SK-MEL-5 (cell line): ENCODE results near the gene TARS1. TPM values are rescaled to one million over a fixed set of nuclear protein-coding genes. Genes with fewer than 3 reads are reported as not detected.

Source experiments
- DNase-seq: peaks from one replicate; pipeline ENCODE4 v3.0.0-alpha.2; 2016; ENCODE audit warnings: low read depth, low spot score
- in situ Hi-C: cut with HindIII; loops from 2 replicates; pipeline ENCODE4 v1.10.0; 2016; ENCODE audit warnings: low sequenced_read_pairs, high pct_unique_total_duplicates, low pct_unique_long_range_greater_than_20kb
- polyA plus RNA-seq, 2 experiments: library from polyadenylated mRNA; depleted of rRNA; stranded (reverse); fragments of >200 nt; gene quantifications; 2 replicates each; pipeline ENCODE4 v1.2.3, GENCODE V29; 2015
- total RNA-seq: library from RNA; depleted of rRNA; stranded (reverse); fragments of >200 nt; shearing (Covaris generic); gene quantifications from 2 replicates; pipeline ENCODE4 v1.2.3, GENCODE V29; 2014; rRNA removed

Gene TARS1
- 573 and 595 TPM in 2 replicates for total RNA-seq
- 343 and 445 TPM in 2 replicates for polyA plus RNA-seq (2015; cell fraction: cytosol; rRNA removed)
- polyA plus RNA-seq (2015; cell fraction: nucleus; rRNA removed), result 266 and 402 TPM in 2 replicates

GRCh38 chr5:33440482-33441240 lies at the start of gene TARS1:
TARS1 (plus strand) TSS chr5:33440965; CDS start chr5:33441087, 122 bp downstream.
- in situ Hi-C loops, result no loop called here
- DNase-seq, result peak; percentile 100

- in situ Hi-C loops, result no loop called here
- DNase-seq, result no peak
Measured at GRCh38 chr5:33398501-33398900, 42.3 kb upstream of the TARS1 start.

GRCh38 chr5:33400675-33401074 lies 40.1 kb upstream of the TARS1 start:
- in situ Hi-C loops, result no loop called here
- DNase-seq, result no peak

GRCh38 chr5:33401482-33402390 lies 39.0 kb upstream of the TARS1 start:
- DNase-seq, result no peak
- in situ Hi-C loops, result no loop called here

GRCh38 chr5:33403187-33403586 lies 37.6 kb upstream of the TARS1 start:
- DNase-seq, result no peak
- in situ Hi-C loops, result no loop called here

- in situ Hi-C loops, result no loop called here
- no peak for DNase-seq
Measured at GRCh38 chr5:33408816-33409215, 31.9 kb upstream of the TARS1 start.

- in situ Hi-C loops, result no loop called here
Measured at GRCh38 chr5:33409435-33410170, 31.2 kb upstream of the TARS1 start.

GRCh38 chr5:33410221-33410620 lies 30.5 kb upstream of the TARS1 start:
- in situ Hi-C loops, result no loop called here
- no peak for DNase-seq

More at GRCh38 chr5:33409435-33410170, 31.2 kb upstream of the TARS1 start:
- DNase-seq, result no peak

- in situ Hi-C loops, result no loop called here
- DNase-seq, result no peak
Measured at GRCh38 chr5:33411498-33411897, 29.3 kb upstream of the TARS1 start.

GRCh38 chr5:33415811-33416354 lies 24.9 kb upstream of the TARS1 start:
- in situ Hi-C loops, result no loop called here

GRCh38 chr5:33417632-33418031 lies 23.1 kb upstream of the TARS1 start:
- DNase-seq, result no peak
- in situ Hi-C loops, result no loop called here

More at GRCh38 chr5:33415811-33416354, 24.9 kb upstream of the TARS1 start:
- DNase-seq, result peak; percentile 53

- in situ Hi-C loops, result no loop called here
- DNase-seq, result no peak
Measured at GRCh38 chr5:33420946-33421345, 19.8 kb upstream of the TARS1 start.

GRCh38 chr5:33422191-33422590 lies 18.6 kb upstream of the TARS1 start:
- in situ Hi-C loops, result no loop called here
- DNase-seq, result no peak

- DNase-seq, result peak; percentile 60
- in situ Hi-C loops, result no loop called here
Measured at GRCh38 chr5:33423018-33423630, 17.6 kb upstream of the TARS1 start.

- in situ Hi-C loops, result no loop called here
- DNase-seq, result no peak
Measured at GRCh38 chr5:33425314-33425713, 15.5 kb upstream of the TARS1 start.

- no peak for DNase-seq
- in situ Hi-C loops, result no loop called here
Measured at GRCh38 chr5:33430983-33431382, 9.8 kb upstream of the TARS1 start.

GRCh38 chr5:33432656-33433055 lies 8.1 kb upstream of the TARS1 start:
- in situ Hi-C loops, result no loop called here

More at GRCh38 chr5:33432656-33433055, 8.1 kb upstream of the TARS1 start:
- no peak for DNase-seq
